Mesodermal cell (in vitro differentiated cells): ENCODE measurements around the gene TFEC.

ENCODE experiments used
- H3K27ac ChIP-seq: 2 replicates; pipeline ENCODE4 v1.7.0; 2013; ENCODE audit warnings: mild to moderate bottlenecking, low read depth, low read length, moderate library complexity; ENCODE audit not compliant: severe bottlenecking
- H3K36me3 ChIP-seq: 2 replicates; pipeline ENCODE4 v1.7.1; 2013; ENCODE audit warnings: mild to moderate bottlenecking, low read length, moderate library complexity; ENCODE audit not compliant: control insufficient read depth, insufficient read depth
- H3K4me1 ChIP-seq: one replicate; pipeline ENCODE4 v1.7.1; 2013; ENCODE audit warnings: mild to moderate bottlenecking, low read length; ENCODE audit not compliant: insufficient read depth, control insufficient read depth, poor library complexity, severe bottlenecking
- H3K4me3 ChIP-seq: 2 replicates; pipeline ENCODE4 v1.7.0; 2013; ENCODE audit warnings: low read length, control low read depth, mild to moderate bottlenecking; ENCODE audit not compliant: insufficient read depth, poor library complexity, severe bottlenecking; ENCODE audit errors: extremely low read depth
- H3K9me3 ChIP-seq: 2 replicates; pipeline ENCODE4 v1.7.1; 2013; ENCODE audit warnings: mild to moderate bottlenecking, low read length, moderate library complexity; ENCODE audit not compliant: control insufficient read depth
- WGBS, 2 experiments: methylation state at CpG; one replicate each; pipeline ENCODE4 v1.1.5; 2013; ENCODE audit warnings: missing lambda C conversion rate in 2 of 2; ENCODE audit not compliant: insufficient coverage in 2 of 2; 5-methylcytosine and 5-hydroxymethylcytosine counted together

TFEC gene

GRCh38 chr7:115965796-115966475, 64.6 kb downstream of the TFEC start:
- H3K4me3 ChIP-seq = no peak overlapping the region
- 67 to 93% methylated on average over 1 to 3 of the region's 5 CpGs for WGBS, 2 experiments
- no peak overlapping the region for H3K27ac ChIP-seq

GRCh38 chr7:115965236-115965635, 65.3 kb downstream of the TFEC start:
- Histone ChIP-seq H3K9me3 (no peaks in the 10 kb centered on the region), H3K4me3 (no peak overlapping the region), H3K36me3 (no peaks in the 10 kb centered on the region), H3K27ac (no peak overlapping the region), H3K4me1 (no peaks in the 10 kb centered on the region)
- WGBS, 2 experiments = no CpG with 5 or more reads among the region's 1 CpG

More at GRCh38 chr7:115965796-115966475, 64.6 kb downstream of the TFEC start:
- Histone ChIP-seq H3K9me3 (no peaks in the 10 kb centered on the region), H3K4me1 (no peaks in the 10 kb centered on the region), H3K36me3 (no peaks in the 10 kb centered on the region)

- no peaks in the 10 kb centered on the region for H3K9me3 ChIP-seq
- no peak overlapping the region for H3K27ac ChIP-seq
- H3K4me3 ChIP-seq = no peak overlapping the region
- no peaks in the 10 kb centered on the region for H3K4me1 ChIP-seq
- H3K36me3 ChIP-seq = no peaks in the 10 kb centered on the region
- WGBS, 2 experiments = no CpG with 5 or more reads among the region's 1 CpG
Observed at GRCh38 chr7:115964799-115965198, 65.8 kb downstream of the TFEC start.

GRCh38 chr7:115962340-115962739, 68.2 kb downstream of the TFEC start:
- Histone ChIP-seq H3K4me1 (no peaks in the 10 kb centered on the region), H3K4me3 (no peak overlapping the region), H3K36me3 (no peaks in the 10 kb centered on the region)

GRCh38 chr7:115953592-115954255, 76.8 kb downstream of the TFEC start:
- 89 to 100% methylated on average over 1 of the region's 5 CpGs for WGBS, 2 experiments
- Histone ChIP-seq H3K36me3 (no peaks in the 10 kb centered on the region), H3K9me3 (no peaks in the 10 kb centered on the region), H3K27ac (no peak overlapping the region), H3K4me3 (no peak overlapping the region), H3K4me1 (no peaks in the 10 kb centered on the region)

More at GRCh38 chr7:115962340-115962739, 68.2 kb downstream of the TFEC start:
- H3K27ac ChIP-seq = no peak overlapping the region
- H3K9me3 ChIP-seq = no peaks in the 10 kb centered on the region

GRCh38 chr7:115952832-115953231, 77.7 kb downstream of the TFEC start:
- 94 to 100% methylated on average over 2 of the region's 4 CpGs for WGBS, 2 experiments
- H3K4me3 ChIP-seq = no peak overlapping the region
- no peaks in the 10 kb centered on the region for H3K9me3 ChIP-seq
- H3K36me3 ChIP-seq = no peaks in the 10 kb centered on the region
- H3K27ac ChIP-seq = no peak overlapping the region
- H3K4me1 ChIP-seq = no peaks in the 10 kb centered on the region

- Histone ChIP-seq H3K36me3 (no peaks in the 10 kb centered on the region), H3K9me3 (no peaks in the 10 kb centered on the region), H3K4me3 (no peak overlapping the region), H3K27ac (no peak overlapping the region), H3K4me1 (no peaks in the 10 kb centered on the region)
- WGBS, 2 experiments = 83 to 100% methylated on average over 1 of the region's 1 CpG
Observed at GRCh38 chr7:115951547-115951946, 79.0 kb downstream of the TFEC start.

- 80 to 100% methylated on average over 2 to 3 of the region's 5 CpGs for WGBS, 2 experiments
- H3K36me3 ChIP-seq = no peaks in the 10 kb centered on the region
- H3K4me1 ChIP-seq = no peaks in the 10 kb centered on the region
- H3K4me3 ChIP-seq = no peak overlapping the region
- no peak overlapping the region for H3K27ac ChIP-seq
- no peaks in the 10 kb centered on the region for H3K9me3 ChIP-seq
Observed at GRCh38 chr7:115941703-115942268, 88.8 kb downstream of the TFEC start.

GRCh38 chr7:115940460-115941060, 90.0 kb downstream of the TFEC start:
- WGBS, 2 experiments = 100% methylated on average over 1 of the region's 3 CpGs; no CpG with 5 or more reads in 1 of the 2 experiments
- no peaks in the 10 kb centered on the region for H3K9me3 ChIP-seq
- H3K27ac ChIP-seq = no peak overlapping the region
- no peak overlapping the region for H3K4me3 ChIP-seq
- no peaks in the 10 kb centered on the region for H3K36me3 ChIP-seq
- no peaks in the 10 kb centered on the region for H3K4me1 ChIP-seq

GRCh38 chr7:115937960-115938359, 92.6 kb downstream of the TFEC start:
- no peak overlapping the region for H3K27ac ChIP-seq
- no peaks in the 10 kb centered on the region for H3K4me1 ChIP-seq
- WGBS, 2 experiments = 100% methylated on average over 1 of the region's 1 CpG

More at GRCh38 chr7:115937960-115938359, 92.6 kb downstream of the TFEC start:
- Histone ChIP-seq H3K4me3 (no peak overlapping the region), H3K36me3 (no peaks in the 10 kb centered on the region), H3K9me3 (no peaks in the 10 kb centered on the region)
